Measurements from ENCODE around the gene ASTN2.

Gene ASTN2

DNA sequence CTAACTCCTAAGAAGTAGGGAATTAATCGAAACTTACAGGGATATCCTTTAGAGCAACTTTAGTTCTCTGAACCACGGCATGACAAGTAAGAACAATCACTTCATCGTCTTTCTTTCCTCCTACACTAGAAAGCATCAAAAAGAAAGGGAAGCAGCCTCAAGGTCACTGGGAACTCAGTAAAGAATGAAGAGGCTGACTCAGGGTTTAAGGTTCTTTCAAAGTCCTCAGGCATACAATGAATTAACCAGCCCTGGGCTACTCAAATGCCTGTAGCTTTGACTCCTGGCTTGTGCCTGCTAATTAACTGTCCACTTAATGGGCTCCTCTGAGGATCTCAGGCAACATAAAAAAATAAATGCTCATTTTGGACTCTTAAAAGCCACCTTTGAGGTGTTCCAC lies 625.8 kb downstream of the ASTN2 start:
- ATAC-seq = no peak

DNA sequence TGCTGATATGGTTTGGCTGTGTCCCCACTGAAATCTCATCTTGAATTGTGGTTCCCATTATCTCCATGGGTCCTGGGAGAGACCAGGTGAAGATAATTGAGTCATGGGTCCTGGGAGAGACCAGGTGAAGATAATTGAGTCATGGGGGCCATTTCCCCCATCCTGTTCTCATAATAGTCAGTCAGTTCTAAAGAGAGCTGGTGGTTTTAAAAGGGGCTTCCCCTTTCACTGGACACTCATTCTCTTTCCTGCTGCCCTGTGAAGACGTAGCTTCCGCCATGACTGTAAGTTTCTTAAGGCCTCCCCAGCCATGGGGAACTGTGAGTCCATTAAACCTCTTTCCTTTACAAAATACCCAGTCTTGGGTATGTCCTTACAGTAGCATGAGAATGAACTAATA lies 628.1 kb downstream of the ASTN2 start:
- no peak for ATAC-seq

DNA sequence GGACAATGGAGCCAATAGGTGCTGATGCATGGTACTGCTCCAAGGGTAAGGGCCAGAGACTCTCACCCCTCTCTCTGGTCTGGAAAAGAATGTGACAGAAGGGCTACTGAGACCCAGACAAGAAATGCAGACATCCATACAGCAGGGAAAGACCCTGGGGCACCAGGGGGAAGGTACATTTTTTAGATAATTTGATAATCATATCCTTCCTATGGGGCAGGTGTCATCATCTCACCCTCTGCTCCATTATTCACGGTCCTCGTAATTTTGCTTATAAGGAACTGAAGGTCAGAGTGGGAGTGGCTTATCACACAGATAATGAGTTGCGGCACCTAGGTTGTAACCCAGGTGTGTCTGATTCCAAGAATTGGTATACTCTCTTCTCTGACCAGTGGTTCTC lies 637.7 kb downstream of the ASTN2 start:
- ATAC-seq = no peak

DNA sequence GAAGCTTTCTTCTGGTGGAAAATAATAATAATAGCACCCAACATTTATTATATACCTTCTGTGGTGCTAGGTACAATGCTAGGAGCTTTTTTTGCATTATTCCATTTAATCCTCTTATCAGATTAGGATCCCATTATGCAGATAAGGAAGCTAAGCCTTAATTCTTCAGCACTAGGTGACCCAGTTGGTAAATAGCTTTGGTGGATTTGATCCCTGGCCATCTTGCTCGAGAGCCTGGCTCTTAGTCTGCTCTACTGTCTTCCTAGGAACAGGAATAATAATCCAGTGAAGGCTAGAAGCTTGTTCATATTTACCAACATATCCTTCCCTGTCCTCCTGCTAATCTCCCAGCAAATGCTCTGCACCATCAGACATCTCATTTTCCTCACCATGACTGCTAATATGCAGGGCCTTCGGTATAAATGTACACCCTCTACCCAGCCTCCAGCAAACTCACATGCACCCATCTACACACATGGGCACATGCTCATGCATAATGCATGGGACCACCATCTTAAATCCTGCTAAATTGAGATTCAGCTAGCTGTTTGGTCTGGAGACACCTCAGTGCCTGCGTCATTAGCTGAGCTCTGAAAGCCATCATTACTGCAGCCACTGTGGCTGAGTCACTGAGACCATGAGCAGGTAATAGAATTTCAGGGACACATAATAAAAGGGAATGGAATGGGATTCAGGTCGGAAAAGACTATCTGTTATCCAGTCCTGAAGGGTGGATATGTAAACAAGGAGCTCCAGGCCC lies 640.3 kb downstream of the ASTN2 start:
- no peak for ATAC-seq

DNA sequence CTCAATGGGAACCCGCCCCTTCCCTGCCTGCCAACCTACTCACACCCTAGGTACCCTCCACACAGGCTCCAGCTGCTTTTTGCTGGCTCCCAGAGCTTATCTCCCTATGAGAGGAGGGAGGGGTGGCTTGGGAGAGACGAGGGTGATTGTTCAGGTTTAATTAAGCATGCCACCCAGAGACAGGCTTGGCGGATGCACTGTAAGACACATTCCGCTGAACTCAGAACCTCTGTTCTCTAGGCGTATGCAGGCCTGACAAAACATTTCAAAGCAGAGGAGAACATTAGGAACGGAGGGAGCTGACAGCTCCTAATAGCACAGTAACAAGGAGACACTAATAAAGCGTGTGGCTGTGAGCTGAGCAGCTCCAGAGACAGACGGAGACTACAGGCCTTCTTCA lies 647.6 kb downstream of the ASTN2 start:
- ATAC-seq = no peak

DNA sequence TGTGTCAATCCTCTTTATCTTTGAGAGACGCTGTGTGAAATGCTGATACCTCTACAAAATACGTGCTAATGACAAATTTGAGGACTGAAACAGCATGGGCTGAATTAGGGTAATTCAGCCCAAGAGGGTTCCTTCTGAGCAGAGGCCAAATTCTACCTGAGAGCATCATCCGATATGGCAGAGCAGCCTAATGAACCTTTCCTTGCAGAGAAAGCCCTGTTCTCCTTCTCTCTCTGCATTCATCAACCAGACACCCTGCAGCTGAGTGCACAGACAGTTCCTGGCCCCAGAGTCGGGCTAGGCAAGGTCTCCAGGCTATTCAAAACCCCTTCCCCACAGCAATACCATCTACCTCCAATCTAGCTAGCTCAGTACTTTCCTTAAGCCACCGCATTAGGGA lies 649.8 kb downstream of the ASTN2 start:
- no peak for ATAC-seq

DNA sequence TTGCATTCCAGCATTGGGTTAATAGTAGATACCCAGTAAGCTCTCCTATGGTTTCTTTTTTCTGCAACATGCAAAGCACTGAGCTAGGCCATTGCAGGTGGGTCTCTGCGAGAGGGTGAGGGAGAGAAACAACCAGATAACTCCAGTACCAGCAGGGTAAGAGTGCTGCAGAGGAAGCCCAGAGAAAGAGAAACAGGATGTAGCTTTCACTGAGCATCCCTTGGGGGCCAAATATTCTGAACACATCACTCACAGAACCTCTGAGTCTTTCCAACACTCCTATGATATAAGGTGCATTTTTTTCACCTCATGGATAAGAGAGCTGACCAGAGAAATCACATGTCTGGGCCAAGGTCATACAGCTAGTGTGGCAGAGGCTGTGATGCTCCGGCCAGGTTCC lies 651.1 kb downstream of the ASTN2 start:
- no peak for ATAC-seq

DNA sequence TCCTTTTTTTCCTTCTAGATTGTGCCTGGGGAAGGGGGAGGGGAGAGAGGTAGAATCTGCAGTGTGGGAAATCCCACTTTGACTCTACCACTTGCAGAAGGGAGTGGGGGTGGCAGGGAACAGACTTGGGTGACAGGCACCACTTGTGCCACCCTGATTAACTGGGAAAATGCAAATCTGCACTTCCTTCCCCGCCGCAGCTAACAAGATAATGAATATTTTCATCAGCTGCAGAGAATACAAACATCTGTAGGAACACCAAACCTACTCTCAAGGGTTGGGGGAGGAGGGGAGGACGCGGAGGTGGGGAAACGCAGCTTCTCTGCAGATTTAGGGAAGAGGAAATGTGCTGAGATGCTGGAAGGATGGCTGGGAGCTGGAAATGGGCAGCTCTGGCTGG lies 654.2 kb downstream of the ASTN2 start:
- no peak for ATAC-seq

DNA sequence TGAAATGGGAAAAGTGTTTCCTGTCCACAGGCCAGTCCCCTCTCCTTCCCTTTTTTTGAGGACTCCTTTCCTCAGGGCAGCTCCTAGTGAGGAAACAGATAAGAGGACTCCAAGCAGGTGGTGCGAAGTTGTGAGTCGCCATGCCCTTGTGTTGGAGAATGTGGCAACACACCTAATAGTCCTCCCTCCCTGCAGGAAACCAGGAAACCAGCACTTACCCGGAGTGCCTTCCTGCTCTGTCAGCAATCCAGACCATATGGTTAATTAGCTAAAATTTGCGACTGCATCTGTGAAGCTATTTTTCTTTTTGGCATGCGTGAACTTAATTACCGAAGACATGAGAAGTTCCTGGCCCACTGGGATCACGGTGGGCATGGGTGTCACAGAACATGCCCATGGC lies 657.8 kb downstream of the ASTN2 start:
- ATAC-seq = no peak

DNA sequence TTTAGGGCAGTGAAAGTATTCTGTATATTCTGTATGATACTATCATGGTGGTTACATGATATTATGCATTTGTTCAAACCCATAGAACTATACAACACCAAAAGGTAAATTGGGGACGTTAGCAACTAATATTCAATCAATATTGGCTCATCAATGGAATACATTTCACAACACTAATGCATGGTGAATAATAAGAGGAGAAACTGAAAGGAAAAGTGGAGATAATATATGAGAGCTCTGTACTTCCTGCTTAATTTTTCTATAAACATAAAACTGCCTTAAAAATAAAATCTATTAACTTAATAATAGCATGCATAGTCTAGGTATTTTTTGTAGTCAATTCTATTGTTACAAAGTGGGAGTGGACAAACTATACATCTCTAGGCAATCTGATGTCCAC lies 661.5 kb downstream of the ASTN2 start:
- no peak for ATAC-seq

DNA sequence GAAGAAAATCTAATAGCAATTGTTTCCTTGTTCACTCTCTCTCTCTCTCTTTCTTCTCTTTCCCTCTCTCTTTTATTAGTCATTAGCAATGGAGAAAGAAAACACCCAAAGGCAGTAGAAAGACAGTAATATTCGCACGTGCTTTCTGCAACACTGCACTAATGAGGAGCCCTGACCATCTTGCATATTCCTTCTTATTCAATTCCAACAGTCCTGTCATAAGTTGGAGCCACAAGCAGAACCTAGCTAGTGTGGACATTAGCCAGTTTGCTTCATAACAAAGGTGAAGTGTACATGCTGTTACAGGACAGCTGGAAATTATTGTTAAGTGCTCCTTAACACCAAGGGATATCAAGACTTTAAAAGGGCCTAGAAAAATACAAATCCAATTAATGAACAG lies 664.3 kb downstream of the ASTN2 start:
- no peak for ATAC-seq

DNA sequence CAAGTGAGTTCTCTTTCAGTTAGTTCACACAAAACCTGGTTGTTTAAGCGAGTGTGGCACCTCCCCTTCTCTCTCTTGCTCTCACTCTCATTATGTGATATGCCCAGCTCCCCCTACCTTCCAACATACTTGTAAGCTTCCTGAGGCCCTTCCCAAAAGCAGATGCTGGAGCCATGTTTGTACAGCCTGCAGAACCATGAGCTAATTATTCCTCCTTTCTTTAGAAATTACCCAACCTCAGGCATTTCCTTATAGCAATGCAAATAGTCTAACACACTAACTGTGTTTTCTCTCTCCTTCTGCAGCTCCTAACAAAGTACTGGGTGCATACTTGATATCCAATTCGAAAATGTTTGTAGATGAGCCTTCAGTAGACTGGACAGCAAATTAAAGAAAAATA lies 665.1 kb downstream of the ASTN2 start:
- no peak for ATAC-seq

DNA sequence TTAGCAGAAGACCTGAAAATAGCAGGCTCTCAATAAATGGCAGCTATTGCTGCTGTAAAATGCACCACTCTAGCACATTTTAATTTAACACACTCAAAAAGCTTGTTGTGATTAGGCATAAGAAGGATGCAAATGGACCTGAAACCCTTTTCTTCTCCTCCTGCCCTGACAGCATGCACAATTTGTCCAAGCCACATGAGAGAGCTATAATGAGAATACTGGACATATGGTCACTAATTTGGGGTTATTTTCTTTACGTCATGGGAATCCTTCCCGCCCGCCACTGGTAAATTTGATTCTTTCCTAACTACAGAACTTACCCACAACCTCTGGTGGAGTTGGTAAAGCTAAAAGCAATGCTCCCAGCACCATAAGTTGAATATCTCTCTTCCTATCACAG lies 665.7 kb downstream of the ASTN2 start:
- no peak for ATAC-seq

DNA sequence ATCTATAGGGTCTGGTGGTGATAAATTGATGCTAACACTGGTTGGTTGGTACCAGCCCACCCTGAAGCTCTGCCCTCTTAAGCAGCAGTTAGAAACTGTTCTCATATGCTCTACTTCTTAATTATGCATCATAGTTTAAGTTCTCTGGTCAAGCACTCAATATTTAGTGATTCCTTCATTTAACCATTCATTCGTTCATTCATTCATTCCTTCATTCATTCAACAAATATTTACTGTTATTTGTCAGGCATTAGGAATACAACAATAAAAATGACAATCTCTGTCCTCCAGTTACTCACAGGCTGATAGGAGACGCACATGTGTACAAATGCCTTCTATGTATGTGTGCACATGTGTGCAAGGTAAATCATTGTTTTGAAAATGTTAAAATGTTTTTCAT lies 673.1 kb downstream of the ASTN2 start:
- ATAC-seq = no peak

DNA sequence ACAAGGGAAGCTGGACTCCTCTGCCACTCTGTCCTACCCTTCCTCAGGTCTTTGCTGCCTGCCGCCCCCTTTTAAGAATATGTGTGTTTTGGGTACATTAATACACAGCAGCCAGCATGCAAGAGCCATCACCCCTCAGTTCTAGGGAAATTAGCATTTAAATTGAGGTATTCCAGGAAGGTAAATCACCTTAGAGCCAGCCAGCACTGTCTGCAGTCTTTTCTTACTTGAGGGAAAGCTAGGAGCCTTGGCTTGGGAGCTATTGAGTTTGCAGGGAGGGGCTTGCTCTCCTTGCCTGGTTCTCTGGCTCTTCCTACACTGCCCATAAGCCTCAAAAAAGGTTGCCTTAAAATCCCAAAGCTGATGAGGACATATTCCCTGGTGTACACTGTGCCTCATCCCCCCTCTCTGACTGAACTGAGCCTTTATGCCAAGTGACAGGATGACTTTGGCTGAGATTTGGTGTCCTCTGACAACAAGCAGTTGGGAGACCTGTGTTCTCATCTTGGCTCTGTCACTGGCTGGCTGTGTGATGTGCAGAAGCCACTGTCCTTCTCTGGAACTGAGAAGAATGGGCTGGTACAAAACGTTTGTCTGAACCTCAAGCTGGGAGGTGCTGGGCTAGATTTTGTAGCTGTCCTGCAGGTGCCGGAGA lies 673.6 kb downstream of the ASTN2 start:
- ATAC-seq = no peak

DNA sequence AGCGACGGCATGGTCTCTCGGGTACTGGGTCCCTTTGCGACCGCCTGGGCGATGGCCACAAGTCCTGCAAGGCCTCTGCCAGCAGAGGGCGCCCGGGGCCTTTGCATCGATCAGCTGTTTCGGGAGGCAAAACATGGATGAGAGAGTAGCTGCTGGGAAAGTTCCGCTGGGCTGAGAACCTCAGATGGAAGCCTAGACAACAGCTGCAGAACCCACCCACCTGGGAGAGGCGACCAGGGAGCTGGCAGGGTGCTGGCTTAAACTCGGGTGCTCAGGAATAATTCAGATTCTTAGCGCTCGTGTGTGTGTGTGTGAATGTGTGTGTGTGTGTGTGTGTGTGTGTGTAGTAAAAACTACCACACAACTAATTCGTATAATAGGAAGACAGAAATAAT lies 677.7 kb downstream of the ASTN2 start:
- ATAC-seq = no peak

DNA sequence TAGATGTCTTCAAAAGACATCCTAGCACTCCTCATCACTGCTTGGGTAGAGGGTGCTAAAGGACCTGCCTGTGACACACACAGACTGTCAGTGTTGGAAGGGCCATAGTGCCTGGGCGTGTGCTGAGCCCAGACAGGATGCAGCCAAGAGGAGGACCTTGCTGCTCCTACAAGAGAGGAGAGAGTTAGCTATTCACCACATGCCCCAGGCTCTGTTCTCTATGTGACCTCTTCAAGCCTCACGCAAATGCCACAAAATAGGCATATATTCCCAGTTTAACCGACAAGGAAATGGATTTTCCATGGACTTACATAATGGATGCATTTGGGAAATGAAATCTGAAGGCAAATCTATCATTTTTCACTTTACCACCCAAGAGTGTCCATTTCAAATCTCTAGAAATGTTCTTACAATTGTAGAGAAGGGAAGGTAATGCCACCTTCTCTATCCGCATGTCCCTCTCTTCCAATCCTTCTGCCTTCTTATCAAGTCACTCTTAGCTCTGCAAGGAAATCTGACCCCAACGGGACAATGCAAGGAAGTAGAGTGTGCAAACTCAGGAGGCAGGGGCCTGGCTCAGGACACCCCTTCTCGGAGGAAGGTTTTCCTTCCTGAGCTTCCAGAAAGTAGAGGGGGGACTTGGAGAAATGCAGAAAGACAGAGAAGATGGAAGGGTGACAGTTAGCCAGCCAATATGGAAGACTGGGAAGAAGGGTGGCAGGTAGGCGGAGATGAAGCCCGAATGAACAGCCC lies 678.3 kb downstream of the ASTN2 start:
- no peak for ATAC-seq

DNA sequence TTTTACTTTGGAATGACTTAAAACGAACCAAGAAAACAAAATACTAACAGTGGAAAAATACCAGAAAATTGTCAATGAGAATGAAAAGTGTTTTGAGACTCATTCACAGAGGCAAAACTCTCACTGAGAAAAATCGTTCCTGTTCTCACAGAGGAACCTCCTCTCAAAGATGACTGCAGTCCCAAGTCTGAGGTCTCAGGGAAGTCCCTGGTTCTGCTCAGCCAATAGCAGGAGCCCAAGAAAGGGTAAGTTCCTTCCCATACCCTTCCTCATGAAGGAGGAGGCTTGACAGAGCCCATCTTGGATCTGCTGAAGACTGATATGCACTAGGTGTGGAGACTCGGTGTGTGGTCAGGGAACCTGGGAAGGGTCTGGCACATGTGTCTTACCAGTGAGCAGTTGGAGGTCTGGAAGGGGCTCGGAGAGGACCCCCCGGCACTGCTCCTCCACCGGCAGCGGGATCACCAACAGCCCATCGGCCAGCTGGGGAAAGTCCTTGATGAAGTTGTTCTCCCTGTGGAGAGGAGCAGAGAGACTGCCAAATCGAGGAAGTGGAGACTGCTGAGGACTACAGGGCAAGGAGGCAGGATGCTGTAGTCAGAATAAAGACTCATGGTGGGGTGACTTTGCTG lies 681.7 kb downstream of the ASTN2 start:
- no peak for ATAC-seq

DNA sequence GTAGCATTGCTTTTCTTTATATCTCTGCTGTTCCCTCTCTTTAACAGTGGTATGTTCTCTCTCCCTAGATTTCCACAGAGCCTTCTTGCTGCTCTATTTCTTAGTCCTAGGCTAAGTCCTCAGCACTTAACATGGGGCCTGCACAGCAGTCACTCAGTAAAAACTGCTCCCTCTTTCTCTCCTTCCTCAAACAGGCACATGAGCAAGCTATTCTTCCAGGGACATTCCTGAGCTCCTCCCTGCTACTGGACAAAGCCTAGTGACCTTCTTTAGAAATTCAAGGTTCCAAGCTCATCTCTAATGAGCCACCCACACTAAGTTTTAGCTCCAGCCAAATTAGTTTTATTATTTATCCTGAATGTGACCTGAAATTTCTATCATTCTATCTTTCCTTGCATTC lies 688.3 kb downstream of the ASTN2 start:
- no peak for ATAC-seq

DNA sequence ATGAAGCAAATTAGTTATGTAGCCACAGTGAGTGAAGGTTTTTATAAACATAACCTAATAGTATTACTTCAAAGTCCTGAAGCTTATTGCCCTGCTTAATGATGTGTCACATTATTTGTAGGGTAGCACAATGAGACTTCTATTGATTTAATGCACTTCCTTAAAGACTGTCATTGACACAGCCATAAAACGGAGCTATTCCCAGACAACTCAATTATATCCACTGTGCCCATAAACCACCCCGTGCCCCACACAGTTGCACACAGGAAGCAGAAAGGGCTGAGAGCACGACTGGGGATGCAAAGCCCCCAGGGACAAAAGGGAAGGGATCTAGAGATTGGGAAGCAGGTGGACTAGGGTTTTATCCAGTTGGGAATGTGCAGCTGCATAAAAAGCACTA lies 690.7 kb downstream of the ASTN2 start:
- ATAC-seq = no peak

DNA sequence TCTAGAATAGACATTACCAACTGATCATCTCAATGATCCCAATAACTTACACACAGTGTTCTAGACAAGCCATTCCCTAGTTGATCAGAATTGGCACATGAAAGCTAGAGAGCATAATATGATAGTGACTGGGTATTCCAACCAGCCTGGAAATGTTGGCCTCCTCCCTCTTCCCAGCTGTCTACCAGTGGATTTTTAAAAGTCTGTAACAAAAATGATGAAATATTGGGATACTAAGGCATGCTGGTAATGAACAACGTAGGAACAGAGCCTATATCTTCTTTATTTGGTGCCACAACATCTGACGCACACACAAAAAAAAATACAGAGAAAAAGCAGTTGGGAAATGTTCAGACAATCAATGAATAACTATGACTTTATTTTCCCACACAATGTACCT lies 692.9 kb downstream of the ASTN2 start:
- ATAC-seq = no peak

DNA sequence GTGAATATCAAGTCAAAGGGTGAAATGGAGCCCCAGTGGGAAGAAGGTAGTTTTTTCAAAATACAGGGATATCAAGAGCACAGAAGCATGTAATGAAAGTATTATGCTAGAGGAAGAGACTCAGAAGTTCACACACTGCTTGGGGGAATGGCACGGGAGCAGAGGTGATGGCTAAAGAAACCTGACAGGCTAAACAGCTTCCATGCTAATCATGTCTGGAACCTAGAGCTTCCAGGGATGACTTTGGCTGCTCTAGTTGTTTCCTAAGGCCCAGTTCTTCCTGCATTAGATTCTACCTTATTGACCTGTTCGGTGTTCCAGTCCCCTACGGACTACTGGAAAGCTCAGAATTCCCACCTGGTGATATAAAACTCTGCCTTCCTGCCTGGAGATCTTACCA lies 693.4 kb downstream of the ASTN2 start:
- no peak for ATAC-seq

DNA sequence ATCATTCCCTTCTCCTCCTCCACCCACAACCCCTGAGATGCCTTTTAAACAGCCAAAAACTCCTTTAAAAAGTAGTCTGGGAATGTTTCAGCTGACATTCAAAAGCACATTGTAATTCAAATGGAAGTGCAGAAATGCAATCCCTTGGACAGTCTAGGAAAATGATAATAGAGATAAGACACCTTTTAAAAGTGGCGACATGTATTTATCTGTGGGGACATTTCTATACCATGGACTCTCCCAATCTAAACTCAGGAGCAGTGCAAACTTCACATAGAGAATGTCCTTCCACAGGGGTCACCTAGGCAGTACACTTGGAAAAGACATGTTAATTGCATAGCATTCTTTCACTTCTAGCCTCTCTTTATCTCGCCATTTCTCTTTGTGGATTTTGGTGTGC lies 694.7 kb downstream of the ASTN2 start:
- ATAC-seq = no peak

DNA sequence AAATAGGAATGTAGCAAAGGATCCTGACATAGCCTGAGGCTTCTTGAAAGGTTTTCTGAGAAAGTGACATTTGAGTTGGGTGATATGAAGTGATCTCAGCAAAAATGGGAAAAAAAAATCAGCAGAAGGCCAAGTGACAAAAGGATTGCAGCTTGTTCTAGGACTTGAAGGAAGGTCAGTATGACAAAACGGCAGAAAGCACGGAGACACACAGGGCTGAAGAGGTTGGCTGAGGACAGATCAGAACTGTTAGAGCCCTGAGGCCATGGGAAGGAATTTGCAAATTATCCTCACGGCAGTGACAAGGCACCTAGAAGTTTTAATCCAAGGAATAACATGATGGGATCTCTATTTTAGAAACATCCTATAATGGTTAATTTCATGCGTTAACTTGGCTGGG lies 696.7 kb downstream of the ASTN2 start:
- ATAC-seq = no peak

Measured in activated CD4-positive, CD25-positive, alpha-beta regulatory T cell treated with anti-CD3 and anti-CD28 coated beads, Interleukin-2, amount 50 U/mL, for 24 hours (primary cell).